Measurements from ENCODE around the gene ABHD16B. TPM values are rescaled to one million over a fixed set of nuclear protein-coding genes. Genes with fewer than 3 reads are reported as not detected.

The ABHD16B gene
- total and polyA plus RNA-seq, 4 experiments from 2014 or later, result not detected

GRCh38 chr20:63857764-63858392 is 3.4 kb upstream of the ABHD16B start:
- H3K36me3 ChIP-seq (ENCODE audit: insufficient read depth, low read length), result no peaks in the 10 kb centered on the region
- ChIA-PET CTCF (ENCODE audit: partially characterized antibody) (no interaction called here), POLR2A (ENCODE audit: partially characterized antibody) (interaction anchor here (1.0 kb wide), 1 partner anchor 119 kb away, joined by 3 read pairs; no protein-coding TSS in a partner anchor)
- peaks cover 28% of the 10 kb centered on the region for H3K4me1 ChIP-seq (ENCODE audit: insufficient read depth, low read length)
- no peak for DNase-seq
- intact Hi-C loops (cut with micrococcal nuclease), result no loop called here
- H3K36me3 Mint-ChIP-seq, result peaks cover 0 to 6% of the 10 kb centered on the region in 2 donors
- H3K9me3 Mint-ChIP-seq, result no peaks in the 10 kb centered on the region
- peak overlapping the region in 2 of 7 donors; percentile 21 to 42 for H3K27ac Mint-ChIP-seq
- no peak overlapping the region for H3K4me3 ChIP-seq (ENCODE audit: low read length in 2 of 2)
- no peak overlapping the region for H3K27ac ChIP-seq (ENCODE audit: low read depth, low read length)
- no peaks in the 10 kb centered on the region for H3K27me3 ChIP-seq (ENCODE audit: insufficient read depth, low read length)
- H3K27me3 Mint-ChIP-seq, result no peaks in the 10 kb centered on the region
- no peaks in the 10 kb centered on the region for H3K9me3 ChIP-seq (ENCODE audit: control insufficient read depth in 1 of 2, low read length in 2 of 2)
- H3K4me3 Mint-ChIP-seq, result peak overlapping the region in 2 of 8 donors; percentile 25 to 57
- H3K4me1 Mint-ChIP-seq, result peaks cover 7 to 30% (median 19%) of the 10 kb centered on the region in 4 donors

- Mint-ChIP-seq H3K4me1 (peaks cover 8 to 37% (median 24%) of the 10 kb centered on the region in 4 donors), H3K36me3 (peaks cover 6% of the 10 kb centered on the region in 2 donors), H3K9me3 (no peaks in the 10 kb centered on the region), H3K27me3 (no peaks in the 10 kb centered on the region), H3K27ac (peak overlapping the region in 4 of 7 donors; percentile 2 to 78 (median 16)), H3K4me3 (peak overlapping the region in 6 of 8 donors; percentile 13 to 71 (median 50))
- intact Hi-C loops (cut with micrococcal nuclease), result no loop called here
- H3K27ac ChIP-seq (ENCODE audit: low read depth, low read length), result no peak overlapping the region
- H3K9me3 ChIP-seq (ENCODE audit: control insufficient read depth in 1 of 2, low read length in 2 of 2), result no peaks in the 10 kb centered on the region
- no peak overlapping the region for H3K4me3 ChIP-seq (ENCODE audit: low read length in 2 of 2)
- H3K27me3 ChIP-seq (ENCODE audit: insufficient read depth, low read length), result no peaks in the 10 kb centered on the region
- H3K36me3 ChIP-seq (ENCODE audit: insufficient read depth, low read length), result no peaks in the 10 kb centered on the region
- no peak for DNase-seq
- POLR2A ChIA-PET (ENCODE audit: partially characterized antibody), result interaction anchor here (1.0 kb wide), 1 partner anchor 120 kb away, joined by 3 read pairs; no protein-coding TSS in a partner anchor
- H3K4me1 ChIP-seq (ENCODE audit: insufficient read depth, low read length), result peaks cover 34% of the 10 kb centered on the region
- CTCF ChIA-PET (ENCODE audit: partially characterized antibody), result no interaction called here
Observed at GRCh38 chr20:63858393-63859165, 2.7 kb upstream of the ABHD16B start.

DNA sequence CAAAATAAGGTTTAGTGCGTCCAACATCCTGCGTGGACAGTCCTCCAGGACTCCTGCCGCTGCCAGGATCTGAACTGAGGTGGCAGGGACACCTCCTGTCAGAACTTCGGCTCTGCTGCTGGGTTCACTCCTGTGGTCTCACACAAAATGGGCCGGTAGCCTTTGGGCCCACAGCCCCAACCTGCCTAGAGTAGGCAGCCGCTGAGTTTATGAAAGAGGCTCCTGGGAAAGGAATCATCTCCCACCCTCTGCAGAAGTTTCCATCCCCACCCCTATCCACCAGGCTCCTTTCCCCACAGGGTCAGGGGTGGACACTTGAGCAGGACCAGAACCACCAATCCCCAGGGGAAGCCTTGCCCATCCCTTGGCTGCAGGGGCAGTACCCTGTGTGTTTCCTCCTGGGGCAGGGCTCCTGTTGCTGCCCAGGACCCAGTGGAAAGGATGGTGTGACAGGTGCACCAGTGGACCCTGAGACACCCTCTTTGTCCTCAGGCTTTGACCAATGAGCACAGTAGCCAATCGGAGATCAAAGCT is 2.1 kb upstream of the ABHD16B start:
- H3K27ac Mint-ChIP-seq, result peak overlapping the region in 4 of 7 donors; percentile 2 to 78 (median 16)
- no peak for DNase-seq
- Histone ChIP-seq H3K36me3 (ENCODE audit: insufficient read depth, low read length) (no peaks in the 10 kb centered on the region), H3K4me3 (ENCODE audit: low read length in 2 of 2) (no peak overlapping the region), H3K27me3 (ENCODE audit: insufficient read depth, low read length) (no peaks in the 10 kb centered on the region), H3K27ac (ENCODE audit: low read depth, low read length) (no peak overlapping the region), H3K9me3 (ENCODE audit: control insufficient read depth in 1 of 2, low read length in 2 of 2) (no peaks in the 10 kb centered on the region), H3K4me1 (ENCODE audit: insufficient read depth, low read length) (peaks cover 36% of the 10 kb centered on the region)
- H3K9me3 Mint-ChIP-seq, result no peaks in the 10 kb centered on the region
- no peaks in the 10 kb centered on the region for H3K27me3 Mint-ChIP-seq
- CTCF ChIA-PET (ENCODE audit: partially characterized antibody), result no interaction called here
- POLR2A ChIA-PET (ENCODE audit: partially characterized antibody), result interaction anchor here (1.0 kb wide), 1 partner anchor 120 kb away, joined by 3 read pairs; no protein-coding TSS in a partner anchor
- H3K4me1 Mint-ChIP-seq, result peaks cover 13 to 44% (median 29%) of the 10 kb centered on the region in 4 donors
- intact Hi-C loops (cut with micrococcal nuclease), result no loop called here
- H3K36me3 Mint-ChIP-seq, result peaks cover 6 to 12% of the 10 kb centered on the region in 2 donors
- H3K4me3 Mint-ChIP-seq, result peak overlapping the region in 4 of 8 donors; percentile 25 to 71 (median 51)

DNA sequence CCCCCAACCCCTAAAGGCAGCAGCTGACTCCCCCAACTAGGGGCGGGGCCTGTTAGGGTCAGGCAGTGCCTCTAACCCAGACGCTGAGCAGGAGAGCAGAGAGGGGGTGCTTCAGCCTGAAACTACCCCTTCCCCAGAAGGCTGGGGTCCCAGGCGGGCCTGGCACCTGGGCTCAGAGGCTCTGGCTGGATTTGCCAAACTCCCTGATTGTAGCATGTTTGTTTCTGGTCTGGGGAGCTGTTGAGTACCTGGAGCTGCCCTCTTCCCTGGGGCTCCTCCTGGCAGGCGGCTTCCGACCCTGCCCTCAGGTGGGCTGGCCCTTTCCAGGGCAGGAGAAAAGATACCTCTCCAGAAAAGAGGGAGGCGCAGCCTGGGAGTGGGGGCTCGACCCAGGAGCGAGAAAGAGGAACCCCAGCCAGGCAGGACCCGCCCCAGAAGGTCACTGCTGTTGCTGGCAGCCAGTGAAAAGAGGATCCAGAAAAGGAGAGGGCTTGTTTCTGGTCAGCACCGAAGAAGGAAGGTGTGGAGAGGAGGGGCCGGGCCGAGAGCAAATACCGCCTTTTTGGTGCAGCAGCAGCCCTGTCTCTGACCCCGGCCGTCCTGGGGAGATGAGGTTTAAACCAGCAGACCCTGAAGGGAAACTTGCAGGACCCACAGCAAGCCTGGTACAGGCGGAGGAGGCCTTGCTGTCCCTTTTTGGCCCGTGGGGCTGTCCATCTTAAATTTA is 810 bp upstream of the ABHD16B start:
- H3K4me1 Mint-ChIP-seq, result peaks cover 16 to 51% (median 34%) of the 10 kb centered on the region in 4 donors
- Histone ChIP-seq H3K4me1 (ENCODE audit: insufficient read depth, low read length) (peaks cover 34% of the 10 kb centered on the region), H3K4me3 (ENCODE audit: low read length in 2 of 2) (no peak overlapping the region), H3K36me3 (ENCODE audit: insufficient read depth, low read length) (no peaks in the 10 kb centered on the region), H3K27me3 (ENCODE audit: insufficient read depth, low read length) (no peaks in the 10 kb centered on the region), H3K27ac (ENCODE audit: low read depth, low read length) (no peak overlapping the region), H3K9me3 (ENCODE audit: control insufficient read depth in 1 of 2, low read length in 2 of 2) (no peaks in the 10 kb centered on the region)
- peak overlapping the region in 1 of 7 donors; percentile 61 for H3K27ac Mint-ChIP-seq
- ChIA-PET CTCF (ENCODE audit: partially characterized antibody) (no interaction called here), POLR2A (ENCODE audit: partially characterized antibody) (no interaction called here)
- no peaks in the 10 kb centered on the region for H3K9me3 Mint-ChIP-seq
- no peak overlapping the region for H3K4me3 Mint-ChIP-seq
- peaks cover 6 to 17% of the 10 kb centered on the region in 2 donors for H3K36me3 Mint-ChIP-seq
- no peak for DNase-seq
- H3K27me3 Mint-ChIP-seq, result no peaks in the 10 kb centered on the region
- intact Hi-C loops (cut with micrococcal nuclease), result loop anchor here (5.0 kb wide), 1 partner anchor 278 kb away; no protein-coding TSS in a partner anchor

DNA sequence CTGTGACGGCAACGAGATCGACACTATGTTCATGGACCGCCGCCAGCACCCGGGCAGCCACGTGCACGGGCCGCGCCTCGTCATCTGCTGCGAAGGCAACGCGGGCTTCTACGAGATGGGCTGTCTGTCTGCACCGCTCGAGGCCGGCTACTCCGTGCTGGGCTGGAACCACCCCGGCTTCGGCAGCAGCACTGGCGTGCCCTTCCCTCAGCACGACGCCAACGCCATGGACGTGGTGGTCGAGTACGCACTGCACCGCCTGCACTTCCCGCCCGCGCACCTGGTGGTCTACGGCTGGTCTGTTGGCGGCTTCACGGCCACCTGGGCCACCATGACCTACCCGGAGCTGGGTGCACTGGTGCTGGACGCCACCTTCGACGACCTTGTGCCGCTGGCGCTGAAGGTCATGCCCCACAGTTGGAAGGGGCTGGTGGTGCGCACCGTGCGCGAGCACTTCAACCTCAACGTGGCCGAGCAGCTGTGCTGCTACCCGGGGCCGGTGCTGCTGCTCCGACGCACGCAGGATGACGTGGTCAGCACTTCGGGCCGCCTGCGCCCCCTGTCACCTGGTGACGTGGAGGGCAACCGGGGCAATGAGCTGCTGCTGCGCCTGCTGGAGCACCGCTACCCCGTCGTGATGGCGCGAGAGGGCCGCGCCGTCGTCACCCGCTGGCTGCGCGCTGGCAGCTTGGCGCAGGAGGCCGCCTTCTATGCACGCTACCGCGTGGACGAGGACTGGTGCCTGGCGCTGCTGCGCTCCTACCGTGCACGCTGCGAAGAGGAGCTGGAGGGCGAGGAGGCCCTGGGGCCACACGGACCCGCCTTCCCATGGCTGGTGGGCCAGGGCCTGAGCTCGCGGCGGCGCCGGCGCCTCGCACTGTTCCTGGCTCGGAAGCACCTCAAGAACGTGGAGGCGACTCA is 943 bp downstream of the ABHD16B start:
- Histone ChIP-seq H3K27me3 (ENCODE audit: insufficient read depth, low read length) (no peaks in the 10 kb centered on the region), H3K4me1 (ENCODE audit: insufficient read depth, low read length) (peaks cover 46% of the 10 kb centered on the region), H3K27ac (ENCODE audit: low read depth, low read length) (no peak overlapping the region), H3K4me3 (ENCODE audit: low read length in 2 of 2) (no peak overlapping the region), H3K9me3 (ENCODE audit: control insufficient read depth in 1 of 2, low read length in 2 of 2) (no peaks in the 10 kb centered on the region), H3K36me3 (ENCODE audit: insufficient read depth, low read length) (no peaks in the 10 kb centered on the region)
- Mint-ChIP-seq H3K4me3 (no peak overlapping the region), H3K27me3 (no peaks in the 10 kb centered on the region), H3K9me3 (no peaks in the 10 kb centered on the region), H3K4me1 (peaks cover 16 to 60% (median 36%) of the 10 kb centered on the region in 4 donors), H3K36me3 (peaks cover 6 to 19% of the 10 kb centered on the region in 2 donors), H3K27ac (no peak overlapping the region)
- ChIA-PET CTCF (ENCODE audit: partially characterized antibody) (interaction anchor here (1.0 to 4.8 kb wide), 2 partner anchors 77 to 201 kb away, joined by 3 to 39 read pairs; partner anchors contain the start of gene TCEA2), POLR2A (ENCODE audit: partially characterized antibody) (interaction anchor here (3.8 kb wide), 1 partner anchor 154 kb away, joined by 26 read pairs; the partner anchor contains the start of genes ARFRP1 and ZGPAT)
- intact Hi-C loops (cut with micrococcal nuclease), result loop anchor here (5.0 kb wide), 1 partner anchor 280 kb away; no protein-coding TSS in a partner anchor
- no peak for DNase-seq
